ENCODE results near the gene EFCAB8.
"Not testable (repeated sequence)": the region's sequence is repeated elsewhere in the genome, so short reads cannot be mapped to it uniquely, and the experiment has no call there.

The EFCAB8 gene

DNA sequence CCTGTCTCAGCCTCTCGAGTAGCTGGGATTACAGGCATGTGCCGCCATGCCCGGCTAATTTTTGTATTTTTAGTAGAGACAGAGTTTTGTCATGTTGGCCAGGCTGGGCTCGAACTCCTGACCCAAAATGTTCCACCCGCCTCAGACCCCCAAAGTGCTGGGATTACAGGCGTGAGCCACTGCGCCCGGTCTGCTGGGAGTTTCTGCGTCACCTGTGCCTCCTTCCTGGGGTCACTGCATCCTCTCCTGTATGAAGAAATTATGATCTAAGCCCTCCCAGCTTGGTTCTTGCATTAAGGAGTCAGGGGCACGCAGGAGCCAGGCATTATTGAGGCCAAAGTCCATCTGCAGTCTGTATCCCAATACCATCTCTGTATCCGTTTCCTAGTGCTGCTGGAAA, 103.9 kb downstream of the EFCAB8 start:
- H3K4ac ChIP-seq (ENCODE audit: low read depth, low read length); H3K9ac ChIP-seq (ENCODE audit: low read length); H3K4me3 ChIP-seq (ENCODE audit: low read depth, low read length); H3K14ac ChIP-seq (ENCODE audit: low read length); H3K4me1 ChIP-seq (ENCODE audit: control insufficient read depth in 1 of 2, insufficient read depth in 2 of 2, low read length in 2 of 2); H2BK5ac ChIP-seq (ENCODE audit: low read depth, low read length, poor library complexity); H4K12ac ChIP-seq (ENCODE audit: low read depth, low read length); H2BK120ac ChIP-seq (ENCODE audit: insufficient read depth, low read length, poor library complexity); H3K79me1 ChIP-seq (ENCODE audit: low read length); H3K4me2 ChIP-seq (ENCODE audit: low read length); H3K9me3 ChIP-seq (ENCODE audit: insufficient read depth, low read depth, low read length); H4K91ac ChIP-seq (ENCODE audit: low read depth, low read length); H2AK5ac ChIP-seq (ENCODE audit: low read length); H3K27me3 ChIP-seq (ENCODE audit: insufficient read depth, low read length); DNase-seq; H3K36me3 ChIP-seq (ENCODE audit: control insufficient read depth in 1 of 2, insufficient read depth in 2 of 2, low read length in 2 of 2); H2AFZ ChIP-seq (ENCODE audit: insufficient read depth, low read length, poor library complexity); H4K8ac ChIP-seq (ENCODE audit: low read depth, low read length); H2BK12ac ChIP-seq (ENCODE audit: low read length); H3K23ac ChIP-seq (ENCODE audit: low read length); H3K27ac ChIP-seq (ENCODE audit: low read depth, low read length); H3K79me2 ChIP-seq (ENCODE audit: control insufficient read depth, insufficient read depth, low read length, poor library complexity); H3K18ac ChIP-seq (ENCODE audit: low read length): not testable (repeated sequence)
- no CpG with 5 or more reads among the region's 11 CpGs for WGBS (ENCODE audit: extremely low coverage, insufficient coverage, insufficient read length)

GRCh38 chr20:32963176-32963575, 104.5 kb downstream of the EFCAB8 start:
- no peak overlapping the region for H2AK5ac ChIP-seq (ENCODE audit: low read length)
- H3K4ac ChIP-seq (ENCODE audit: low read depth, low read length) = no peak overlapping the region
- H3K27ac ChIP-seq (ENCODE audit: low read depth, low read length) = no peak overlapping the region
- H3K9me3 ChIP-seq (ENCODE audit: insufficient read depth, low read depth, low read length) = no peaks in the 10 kb centered on the region
- H2AFZ ChIP-seq (ENCODE audit: insufficient read depth, low read length, poor library complexity) = no peak overlapping the region
- no peak overlapping the region for H4K12ac ChIP-seq (ENCODE audit: low read depth, low read length)
- WGBS (ENCODE audit: extremely low coverage, insufficient coverage, insufficient read length) = no CpG with 5 or more reads among the region's 5 CpGs
- H3K4me1 ChIP-seq (ENCODE audit: control insufficient read depth in 1 of 2, insufficient read depth in 2 of 2, low read length in 2 of 2) = no peaks in the 10 kb centered on the region
- no peak overlapping the region for H3K4me2 ChIP-seq (ENCODE audit: low read length)
- no peak overlapping the region for H3K23ac ChIP-seq (ENCODE audit: low read length)
- no peak overlapping the region for H3K14ac ChIP-seq (ENCODE audit: low read length)
- H3K27me3 ChIP-seq (ENCODE audit: insufficient read depth, low read length) = no peaks in the 10 kb centered on the region
- DNase-seq = no peak
- no peak overlapping the region for H2BK5ac ChIP-seq (ENCODE audit: low read depth, low read length, poor library complexity)
- H3K79me2 ChIP-seq (ENCODE audit: control insufficient read depth, insufficient read depth, low read length, poor library complexity) = no peaks in the 10 kb centered on the region
- no peaks in the 10 kb centered on the region for H3K79me1 ChIP-seq (ENCODE audit: low read length)
- H4K91ac ChIP-seq (ENCODE audit: low read depth, low read length) = no peak overlapping the region
- no peak overlapping the region for H3K9ac ChIP-seq (ENCODE audit: low read length)
- H2BK12ac ChIP-seq (ENCODE audit: low read length) = no peak overlapping the region
- no peak overlapping the region for H3K4me3 ChIP-seq (ENCODE audit: low read depth, low read length)
- no peak overlapping the region for H3K18ac ChIP-seq (ENCODE audit: low read length)
- no peak overlapping the region for H4K8ac ChIP-seq (ENCODE audit: low read depth, low read length)
- no peak overlapping the region for H2BK120ac ChIP-seq (ENCODE audit: insufficient read depth, low read length, poor library complexity)
- no peaks in the 10 kb centered on the region for H3K36me3 ChIP-seq (ENCODE audit: control insufficient read depth in 1 of 2, insufficient read depth in 2 of 2, low read length in 2 of 2)

- Histone ChIP-seq H4K8ac (ENCODE audit: low read depth, low read length) (no peak overlapping the region), H4K91ac (ENCODE audit: low read depth, low read length) (no peak overlapping the region), H4K12ac (ENCODE audit: low read depth, low read length) (no peak overlapping the region), H3K23ac (ENCODE audit: low read length) (no peak overlapping the region), H3K18ac (ENCODE audit: low read length) (no peak overlapping the region), H3K4ac (ENCODE audit: low read depth, low read length) (no peak overlapping the region), H3K14ac (ENCODE audit: low read length) (no peak overlapping the region), H2BK12ac (ENCODE audit: low read length) (no peak overlapping the region), H3K36me3 (ENCODE audit: control insufficient read depth in 1 of 2, insufficient read depth in 2 of 2, low read length in 2 of 2) (no peaks in the 10 kb centered on the region), H3K79me1 (ENCODE audit: low read length) (no peaks in the 10 kb centered on the region), H3K79me2 (ENCODE audit: control insufficient read depth, insufficient read depth, low read length, poor library complexity) (no peaks in the 10 kb centered on the region), H2BK5ac (ENCODE audit: low read depth, low read length, poor library complexity) (no peak overlapping the region), H3K9ac (ENCODE audit: low read length) (no peak overlapping the region), H2AFZ (ENCODE audit: insufficient read depth, low read length, poor library complexity) (no peak overlapping the region), H3K4me1 (ENCODE audit: control insufficient read depth in 1 of 2, insufficient read depth in 2 of 2, low read length in 2 of 2) (no peaks in the 10 kb centered on the region), H3K9me3 (ENCODE audit: insufficient read depth, low read depth, low read length) (no peaks in the 10 kb centered on the region), H3K27ac (ENCODE audit: low read depth, low read length) (no peak overlapping the region), H3K4me3 (ENCODE audit: low read depth, low read length) (no peak overlapping the region), H2BK120ac (ENCODE audit: insufficient read depth, low read length, poor library complexity) (no peak overlapping the region), H3K4me2 (ENCODE audit: low read length) (no peak overlapping the region), H2AK5ac (ENCODE audit: low read length) (no peak overlapping the region), H3K27me3 (ENCODE audit: insufficient read depth, low read length) (no peaks in the 10 kb centered on the region)
- no CpG with 5 or more reads among the region's 6 CpGs for WGBS (ENCODE audit: extremely low coverage, insufficient coverage, insufficient read length)
- no peak for DNase-seq
Measured at GRCh38 chr20:32964575-32964974, 105.9 kb downstream of the EFCAB8 start.

GRCh38 chr20:32965115-32965514, 106.4 kb downstream of the EFCAB8 start:
- Histone ChIP-seq H4K12ac (ENCODE audit: low read depth, low read length) (no peak overlapping the region), H4K8ac (ENCODE audit: low read depth, low read length) (no peak overlapping the region)
- no CpG with 5 or more reads among the region's 8 CpGs for WGBS (ENCODE audit: extremely low coverage, insufficient coverage, insufficient read length)

More at GRCh38 chr20:32965115-32965514, 106.4 kb downstream of the EFCAB8 start:
- Histone ChIP-seq H2BK5ac (ENCODE audit: low read depth, low read length, poor library complexity) (no peak overlapping the region), H2BK120ac (ENCODE audit: insufficient read depth, low read length, poor library complexity) (no peak overlapping the region), H3K18ac (ENCODE audit: low read length) (no peak overlapping the region), H3K9ac (ENCODE audit: low read length) (no peak overlapping the region), H4K91ac (ENCODE audit: low read depth, low read length) (no peak overlapping the region), H3K4me2 (ENCODE audit: low read length) (no peak overlapping the region), H2AK5ac (ENCODE audit: low read length) (no peak overlapping the region), H3K36me3 (ENCODE audit: control insufficient read depth in 1 of 2, insufficient read depth in 2 of 2, low read length in 2 of 2) (no peaks in the 10 kb centered on the region), H3K27ac (ENCODE audit: low read depth, low read length) (no peak overlapping the region), H3K4me1 (ENCODE audit: control insufficient read depth in 1 of 2, insufficient read depth in 2 of 2, low read length in 2 of 2) (no peaks in the 10 kb centered on the region), H3K27me3 (ENCODE audit: insufficient read depth, low read length) (no peaks in the 10 kb centered on the region), H2AFZ (ENCODE audit: insufficient read depth, low read length, poor library complexity) (no peak overlapping the region), H3K9me3 (ENCODE audit: insufficient read depth, low read depth, low read length) (no peaks in the 10 kb centered on the region), H3K79me1 (ENCODE audit: low read length) (no peaks in the 10 kb centered on the region), H3K4ac (ENCODE audit: low read depth, low read length) (no peak overlapping the region), H3K14ac (ENCODE audit: low read length) (no peak overlapping the region), H2BK12ac (ENCODE audit: low read length) (no peak overlapping the region), H3K4me3 (ENCODE audit: low read depth, low read length) (no peak overlapping the region), H3K23ac (ENCODE audit: low read length) (no peak overlapping the region), H3K79me2 (ENCODE audit: control insufficient read depth, insufficient read depth, low read length, poor library complexity) (no peaks in the 10 kb centered on the region)
- DNase-seq = no peak
